GM19035 (cell line): ENCODE measurements around the gene CASZ1.

ENCODE experiments used
- ATAC-seq: cut with Tn5 transposase; IDR thresholded peaks from one replicate; pipeline ENCODE4 v1.9.1; 2021; ENCODE audit not compliant: unreplicated experiment

Gene CASZ1

GRCh38 chr1:10657088-10657847 is 139.2 kb downstream of the CASZ1 start:
- no peak for ATAC-seq

GRCh38 chr1:10656431-10656830 is 140.0 kb downstream of the CASZ1 start:
- no peak for ATAC-seq

GRCh38 chr1:10655002-10655401 is 141.4 kb downstream of the CASZ1 start:
- no peak for ATAC-seq

- no peak for ATAC-seq
Observed at GRCh38 chr1:10653370-10654125, 142.9 kb downstream of the CASZ1 start.

- no peak for ATAC-seq
Observed at GRCh38 chr1:10652626-10653025, 143.8 kb downstream of the CASZ1 start.

GRCh38 chr1:10651793-10652192 is 144.7 kb downstream of the CASZ1 start:
- ATAC-seq: no peak

GRCh38 chr1:10651389-10651766 is 145.1 kb downstream of the CASZ1 start:
- no peak for ATAC-seq

GRCh38 chr1:10650556-10651388 is 145.7 kb downstream of the CASZ1 start:
- ATAC-seq: no peak

GRCh38 chr1:10649517-10650201 is 146.8 kb downstream of the CASZ1 start:
- ATAC-seq: no peak

- ATAC-seq: no peak
Observed at GRCh38 chr1:10648689-10649516, 147.5 kb downstream of the CASZ1 start.

- no peak for ATAC-seq
Observed at GRCh38 chr1:10647414-10648170, 148.9 kb downstream of the CASZ1 start.

GRCh38 chr1:10646347-10646861 is 150.0 kb downstream of the CASZ1 start:
- ATAC-seq: no peak

- no peak for ATAC-seq
Observed at GRCh38 chr1:10644307-10645128, 151.9 kb downstream of the CASZ1 start.

GRCh38 chr1:10643607-10644306 is 152.7 kb downstream of the CASZ1 start:
- no peak for ATAC-seq

GRCh38 chr1:10642403-10643080 is 153.9 kb downstream of the CASZ1 start:
- ATAC-seq: no peak

- no peak for ATAC-seq
Observed at GRCh38 chr1:10641976-10642375, 154.5 kb downstream of the CASZ1 start.
